Upper lobe of left lung (tissue), 6 donors: ENCODE results near the gene SPATA4. TPM values are rescaled to one million over a fixed set of nuclear protein-coding genes. Genes with fewer than 3 reads are reported as not detected.

Experiments used
- ATAC-seq, 2 donors: fragments of 200-7000 bp; cut with Tn5 transposase; one replicate each; pipeline ENCODE4 v1.9.1; 2022; ENCODE audit warnings: mild to moderate bottlenecking in 2 of 2, moderate library complexity in 2 of 2; ENCODE audit not compliant: low FRiP score in 2 of 2
- DNase-seq, 2 donors: peaks; one replicate each; pipeline ENCODE4 v3.0.0-alpha.2; 2019 to 2020
- H3K27ac ChIP-seq, 4 donors: fragments of 200-600 bp; sonication (generic); one replicate each; pipeline ENCODE4 v1.5.1; 2016 to 2019
- H3K27me3 ChIP-seq, 4 donors: fragments of 200-600 bp; sonication (generic); one replicate each; pipeline ENCODE4 v1.5.1; 2017 to 2019
- H3K36me3 ChIP-seq, 4 donors: fragments of 200-600 bp; sonication (generic); one replicate each; pipeline ENCODE4 v1.5.1; 2016 to 2019
- H3K4me1 ChIP-seq, 4 donors: fragments of 200-600 bp; sonication (generic); one replicate each; pipeline ENCODE4 v1.5.1; 2018 to 2019
- H3K4me3 ChIP-seq, 4 donors: fragments of 200-600 bp; sonication (generic); one replicate each; pipeline ENCODE4 v1.5.1; 2017 to 2019; ENCODE audit warnings: mild to moderate bottlenecking in 2 of 4, moderate library complexity in 1 of 4
- H3K9me3 ChIP-seq, 4 donors: fragments of 200-600 bp; sonication (generic); one replicate each; pipeline ENCODE4 v1.5.1; 2018 to 2019
- EP300 ChIP-seq, 4 donors: sonication (generic); formaldehyde crosslinking; IDR thresholded peaks; one replicate each; pipeline ENCODE4 v1.5.1; 2017; ENCODE audit warnings: antibody characterized with exemption in 4 of 4, control low read depth in 2 of 4
- POLR2A ChIP-seq, 4 donors: fragments of 450-650 bp; IDR thresholded peaks; one replicate each; pipeline ENCODE4 v1.5.1; 2016 to 2017; ENCODE audit warnings: antibody characterized with exemption in 4 of 4, mild to moderate bottlenecking in 2 of 4
- POLR2AphosphoS5 ChIP-seq, 2 donors: sonication (generic); formaldehyde crosslinking; IDR thresholded peaks; one replicate each; pipeline ENCODE4 v1.5.1; 2017; ENCODE audit warnings: antibody characterized with exemption in 2 of 2
- WGBS, 2 donors: methylation state at CpG; one replicate each; pipeline ENCODE4 v1.1.5; 2017 to 2018; 5-methylcytosine and 5-hydroxymethylcytosine counted together
- total RNA-seq, 6 donors: library from RNA; depleted of rRNA in 4 of 6; stranded (reverse); fragments of >200 nt in 4 of 6; gene quantifications; one replicate each; pipeline versions ENCODE4 v1.1.0 to v1.2.1, GENCODE V29; 2016 to 2021
- TF ChIP-seq, protein P1 (sequence below), 6 experiments: fragments of 450-650 bp in 4 of 6; fragments of 200-600 bp in 2 of 6; sonication (generic) in 2 of 6; IDR thresholded peaks; one replicate each; pipeline ENCODE4 v1.5.1; 2016 to 2019; ENCODE audit warnings: antibody characterized with exemption in 6 of 6
- donor health status: DM: no; HTN: no; CAD: no; lungs with moderate emphysema.
- donor health status: DM: no; HTN: yes; CAD: no; lungs with severe emphysema.

SPATA4 gene
- total RNA-seq, 6 donors from 2014 or later = 0.61 to 4.9 (median 0.91) TPM; not detected in 2

DNA sequence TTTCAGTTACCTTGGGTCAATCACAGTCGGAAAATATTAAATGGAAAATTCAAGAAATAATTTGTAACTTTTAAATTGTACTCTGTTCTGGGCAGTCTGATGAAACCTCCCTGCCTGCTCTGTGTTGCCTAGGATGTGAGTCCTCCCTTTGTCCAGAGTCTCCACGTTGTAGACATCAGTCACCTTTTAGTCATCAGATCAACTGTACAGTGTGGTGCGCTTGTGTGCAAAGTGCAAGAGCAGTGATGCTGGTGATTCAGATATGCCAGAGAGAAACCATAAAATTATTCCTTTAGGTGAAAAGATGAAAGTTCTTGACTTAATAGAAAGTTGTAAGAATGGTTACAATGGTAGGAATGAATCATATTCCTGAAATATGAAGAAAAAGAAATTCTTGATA, 1.4 kb downstream of the SPATA4 start:
- Histone ChIP-seq H3K9me3 (no peaks in the 10 kb centered on the region), H3K4me1 (peaks cover 0 to 7% (median 1%) of the 10 kb centered on the region in 4 donors), H3K27me3 (no peaks in the 10 kb centered on the region), H3K4me3 (no peak overlapping the region), H3K36me3 (no peaks in the 10 kb centered on the region), H3K27ac (no peak overlapping the region)
- DNase-seq = no peak
- 77 to 80% methylated on average over 3 of the region's 3 CpGs for WGBS, 2 donors
- no peak for ATAC-seq
- no peak for TF ChIP-seq POLR2A (IDR thresholded peaks at IDR 0.05)
- TF ChIP-seq, protein P1, sequence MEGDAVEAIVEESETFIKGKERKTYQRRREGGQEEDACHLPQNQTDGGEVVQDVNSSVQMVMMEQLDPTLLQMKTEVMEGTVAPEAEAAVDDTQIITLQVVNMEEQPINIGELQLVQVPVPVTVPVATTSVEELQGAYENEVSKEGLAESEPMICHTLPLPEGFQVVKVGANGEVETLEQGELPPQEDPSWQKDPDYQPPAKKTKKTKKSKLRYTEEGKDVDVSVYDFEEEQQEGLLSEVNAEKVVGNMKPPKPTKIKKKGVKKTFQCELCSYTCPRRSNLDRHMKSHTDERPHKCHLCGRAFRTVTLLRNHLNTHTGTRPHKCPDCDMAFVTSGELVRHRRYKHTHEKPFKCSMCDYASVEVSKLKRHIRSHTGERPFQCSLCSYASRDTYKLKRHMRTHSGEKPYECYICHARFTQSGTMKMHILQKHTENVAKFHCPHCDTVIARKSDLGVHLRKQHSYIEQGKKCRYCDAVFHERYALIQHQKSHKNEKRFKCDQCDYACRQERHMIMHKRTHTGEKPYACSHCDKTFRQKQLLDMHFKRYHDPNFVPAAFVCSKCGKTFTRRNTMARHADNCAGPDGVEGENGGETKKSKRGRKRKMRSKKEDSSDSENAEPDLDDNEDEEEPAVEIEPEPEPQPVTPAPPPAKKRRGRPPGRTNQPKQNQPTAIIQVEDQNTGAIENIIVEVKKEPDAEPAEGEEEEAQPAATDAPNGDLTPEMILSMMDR (IDR thresholded peaks at IDR 0.05) = no peak
- no peak for TF ChIP-seq EP300 (IDR thresholded peaks at IDR 0.05)
- no peak for TF ChIP-seq POLR2AphosphoS5 (IDR thresholded peaks at IDR 0.05)

GRCh38 chr4:176193126-176193525, 2.3 kb downstream of the SPATA4 start:
- H3K36me3 ChIP-seq = no peaks in the 10 kb centered on the region
- TF ChIP-seq, protein P1 (IDR thresholded peaks at IDR 0.05) = no peak
- TF ChIP-seq POLR2A (IDR thresholded peaks at IDR 0.05) = no peak
- TF ChIP-seq POLR2AphosphoS5 (IDR thresholded peaks at IDR 0.05) = no peak
- H3K27ac ChIP-seq = no peak overlapping the region
- H3K4me3 ChIP-seq = no peak overlapping the region
- H3K9me3 ChIP-seq = no peaks in the 10 kb centered on the region
- no peaks in the 10 kb centered on the region for H3K27me3 ChIP-seq
- DNase-seq = no peak
- ATAC-seq = no peak
- peaks cover 0 to 7% (median 1%) of the 10 kb centered on the region in 4 donors for H3K4me1 ChIP-seq
- 26 to 27% methylated on average over 4 of the region's 4 CpGs for WGBS, 2 donors

DNA sequence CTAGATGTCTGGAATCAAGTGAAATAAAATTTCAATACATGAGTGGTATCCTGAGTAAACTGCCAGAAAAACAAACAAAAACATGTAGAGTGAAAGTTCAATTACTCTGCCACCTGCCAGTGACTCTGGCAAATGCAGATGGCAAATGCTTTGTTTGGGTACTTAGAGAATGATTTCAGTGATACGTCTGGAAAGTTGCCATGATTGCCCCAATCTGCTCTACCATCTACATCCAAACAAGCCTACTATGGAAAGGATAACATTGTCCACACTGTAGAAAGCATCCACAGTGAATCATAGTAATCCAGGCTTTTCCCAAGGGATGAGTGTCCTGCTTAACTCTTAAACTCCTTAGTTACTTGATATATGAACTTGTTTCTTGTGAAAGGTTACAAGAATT, 3.4 kb downstream of the SPATA4 start:
- peaks cover 0 to 7% (median 1%) of the 10 kb centered on the region in 4 donors for H3K4me1 ChIP-seq
- no peaks in the 10 kb centered on the region for H3K36me3 ChIP-seq
- H3K4me3 ChIP-seq = no peak overlapping the region
- no peaks in the 10 kb centered on the region for H3K27me3 ChIP-seq
- WGBS, 2 donors = 53 to 62% methylated on average over 1 of the region's 1 CpG
- DNase-seq (no peak), ATAC-seq (no peak)
- H3K27ac ChIP-seq = no peak overlapping the region
- TF ChIP-seq POLR2AphosphoS5 (IDR thresholded peaks at IDR 0.05) (no peak), EP300 (IDR thresholded peaks at IDR 0.05) (no peak), POLR2A (IDR thresholded peaks at IDR 0.05) (no peak)
- TF ChIP-seq, protein P1 (IDR thresholded peaks at IDR 0.05) = no peak
- H3K9me3 ChIP-seq = no peaks in the 10 kb centered on the region

GRCh38 chr4:176189891-176190795, 5.2 kb downstream of the SPATA4 start:
- Histone ChIP-seq H3K27me3 (no peaks in the 10 kb centered on the region), H3K36me3 (no peaks in the 10 kb centered on the region), H3K4me3 (no peak overlapping the region), H3K27ac (no peak overlapping the region), H3K9me3 (no peaks in the 10 kb centered on the region), H3K4me1 (peaks cover 0 to 5% (median 1%) of the 10 kb centered on the region in 4 donors)
- ATAC-seq (no peak), DNase-seq (no peak)
- TF ChIP-seq POLR2A (IDR thresholded peaks at IDR 0.05) = no peak
- no peak for TF ChIP-seq POLR2AphosphoS5 (IDR thresholded peaks at IDR 0.05)
- no peak for TF ChIP-seq EP300 (IDR thresholded peaks at IDR 0.05)
- TF ChIP-seq, protein P1 (IDR thresholded peaks at IDR 0.05) = no peak
- 80% methylated on average over 11 of the region's 11 CpGs for WGBS, 2 donors

GRCh38 chr4:176188654-176189053, 6.7 kb downstream of the SPATA4 start:
- Histone ChIP-seq H3K9me3 (no peaks in the 10 kb centered on the region), H3K27me3 (no peaks in the 10 kb centered on the region), H3K4me1 (no peaks in the 10 kb centered on the region), H3K36me3 (no peaks in the 10 kb centered on the region), H3K27ac (no peak overlapping the region), H3K4me3 (no peak overlapping the region)
- DNase-seq (no peak), ATAC-seq (no peak)
- TF ChIP-seq, protein P1 (IDR thresholded peaks at IDR 0.05) = no peak
- TF ChIP-seq EP300 (IDR thresholded peaks at IDR 0.05) (no peak), POLR2A (IDR thresholded peaks at IDR 0.05) (no peak), POLR2AphosphoS5 (IDR thresholded peaks at IDR 0.05) (no peak)
